ENCODE data around the gene TMEM144. TPM values are rescaled to one million over a fixed set of nuclear protein-coding genes. Genes with fewer than 3 reads are reported as not detected.

TMEM144 gene
- total RNA-seq, 1 experiment from 2014 or later, result 6.0 TPM

GRCh38 chr4:158213466-158213865 lies 3.2 kb downstream of the TMEM144 start:
- DNase-seq (ENCODE audit: low read depth, low spot score) (no peak), ATAC-seq (no peak)
- no peaks in the 10 kb centered on the region; the same call in 1 of the 2 replicates for H3K36me3 ChIP-seq (ENCODE audit: control insufficient read depth, insufficient read depth, low read length)
- H3K27me3 ChIP-seq (ENCODE audit: control insufficient read depth, insufficient read depth, low read length), result no peaks in the 10 kb centered on the region
- H3K4me3 ChIP-seq (ENCODE audit: low read depth in 2 of 2, low read length in 2 of 2), result no peak overlapping the region
- H3K27ac ChIP-seq (ENCODE audit: low read length), result no peak overlapping the region
- TF ChIP-seq SIN3A (IDR thresholded peaks at IDR 0.05; ENCODE audit: borderline replicate concordance, insufficient read depth, low read depth, low read length) (no peak), REST (IDR thresholded peaks at IDR 0.05; ENCODE audit: insufficient read depth in 1 of 2, low read depth in 2 of 2, low read length in 1 of 2) (no peak), CTCF (IDR thresholded peaks at IDR 0.05) (no peak), TCF7L2 (IDR thresholded peaks at IDR 0.05; ENCODE audit: low read depth, low read length) (no peak), POLR2AphosphoS5 (IDR thresholded peaks at IDR 0.05; ENCODE audit: low read depth, low read length) (no peak)
- H3K4me1 ChIP-seq (ENCODE audit: control insufficient read depth, insufficient read depth, low read length), result peaks cover 5% of the 10 kb centered on the region
- no TSS peak for BruUV-seq (replicated peaks)
- in situ Hi-C loops (cut with HindIII; ENCODE audit: low pct_unique_long_range_greater_than_20kb, low sequenced_read_pairs) (no loop called here), intact Hi-C loops (cut with micrococcal nuclease; ENCODE audit: unreplicated experiment) (no loop called here)
- POLR2A ChIA-PET, result no interaction called here
- CTCF ChIA-PET, result no interaction called here
- no peaks in the 10 kb centered on the region for H3K9me3 ChIP-seq (ENCODE audit: control insufficient read depth, insufficient read depth, low read depth, low read length)

- peaks cover 5% of the 10 kb centered on the region for H3K4me1 ChIP-seq (ENCODE audit: control insufficient read depth, insufficient read depth, low read length)
- intact Hi-C loops (cut with micrococcal nuclease; ENCODE audit: unreplicated experiment) (no loop called here), in situ Hi-C loops (cut with HindIII; ENCODE audit: low pct_unique_long_range_greater_than_20kb, low sequenced_read_pairs) (no loop called here)
- H3K9me3 ChIP-seq (ENCODE audit: control insufficient read depth, insufficient read depth, low read depth, low read length), result no peaks in the 10 kb centered on the region
- DNase-seq (ENCODE audit: low read depth, low spot score) (no peak), ATAC-seq (no peak)
- TF ChIP-seq TCF7L2 (IDR thresholded peaks at IDR 0.05; ENCODE audit: low read depth, low read length) (no peak), SIN3A (IDR thresholded peaks at IDR 0.05; ENCODE audit: borderline replicate concordance, insufficient read depth, low read depth, low read length) (no peak), REST (IDR thresholded peaks at IDR 0.05; ENCODE audit: insufficient read depth in 1 of 2, low read depth in 2 of 2, low read length in 1 of 2) (no peak), POLR2AphosphoS5 (IDR thresholded peaks at IDR 0.05; ENCODE audit: low read depth, low read length) (no peak), CTCF (IDR thresholded peaks at IDR 0.05) (no peak)
- BruUV-seq (replicated peaks), result no TSS peak
- H3K27me3 ChIP-seq (ENCODE audit: control insufficient read depth, insufficient read depth, low read length), result no peaks in the 10 kb centered on the region
- ChIA-PET CTCF (no interaction called here), POLR2A (interaction anchor here (0.6 kb wide), 1 partner anchor 1237 kb away, joined by 3 read pairs; no protein-coding TSS in a partner anchor)
- no peak overlapping the region for H3K27ac ChIP-seq (ENCODE audit: low read length)
- no peak overlapping the region for H3K4me3 ChIP-seq (ENCODE audit: low read depth in 2 of 2, low read length in 2 of 2)
- H3K36me3 ChIP-seq (ENCODE audit: control insufficient read depth, insufficient read depth, low read length), result no peaks in the 10 kb centered on the region; the same call in 1 of the 2 replicates
Measured at GRCh38 chr4:158214856-158215255, 4.6 kb downstream of the TMEM144 start.
